HFF-Myc (cell line): Measurements from ENCODE around the gene RHBDL1.
A peak's percentile ranks its signal among the peaks of the same experiment; 100 is the strongest.
"Not testable (repeated sequence)": the region's sequence is repeated elsewhere in the genome, so short reads cannot be mapped to it uniquely, and the experiment has no call there.

Source experiments
- DNase-seq: peaks from one replicate; pipeline ENCODE4 v3.0.0-alpha.2; 2011; ENCODE audit warnings: low read depth; ENCODE audit errors: extremely low read depth
- H3K4me3 ChIP-seq: replicated peaks from 2 replicates; pipeline ENCODE4 v1.5.1; 2011; ENCODE audit warnings: low read depth, mild to moderate bottlenecking, control low read depth, low read length
- TF ChIP-seq, protein P1 (sequence below): IDR thresholded peaks from 2 replicates; pipeline ENCODE4 v1.5.1; 2012; ENCODE audit warnings: mild to moderate bottlenecking, low read depth, low read length, control low read depth; ENCODE audit errors: missing control alignments

RHBDL1 gene

DNA sequence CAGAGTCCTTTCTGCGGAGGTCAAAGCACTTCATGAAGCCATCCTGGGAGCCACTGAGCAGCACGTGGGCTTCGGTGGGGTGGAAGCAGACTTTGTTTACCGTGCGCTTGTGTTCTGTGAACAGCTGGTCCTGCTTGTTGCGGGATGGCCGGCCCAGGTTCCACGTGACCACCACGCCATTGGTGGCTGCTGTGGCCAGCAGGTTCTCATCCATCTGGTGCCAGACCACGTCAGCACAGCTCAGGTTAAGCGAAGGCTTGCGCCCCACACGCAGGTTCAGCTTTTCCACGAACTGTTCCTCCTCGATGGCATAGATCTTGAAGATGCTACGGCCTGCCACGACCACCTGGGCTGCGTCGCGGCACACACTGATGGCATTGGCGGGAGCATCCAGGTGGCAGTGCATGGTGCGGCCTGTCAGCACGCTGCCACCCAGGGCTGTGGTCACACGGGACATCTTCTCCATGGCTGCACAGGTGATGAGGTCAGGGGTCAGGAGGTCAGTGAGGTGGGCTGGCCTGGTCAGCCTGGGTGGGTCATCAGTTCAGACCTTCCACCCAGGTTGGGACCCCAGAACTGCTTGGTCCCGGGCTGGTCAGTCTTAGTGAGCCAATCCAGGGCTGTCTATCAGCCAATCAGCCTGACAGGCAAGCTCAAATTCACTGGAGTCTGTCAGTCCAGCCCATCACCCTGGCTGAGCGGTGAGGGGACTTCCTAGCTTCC, 13.9 kb downstream of the RHBDL1 start:
- H3K4me3 ChIP-seq = peak overlapping the region; percentile 93
- TF ChIP-seq, protein P1, sequence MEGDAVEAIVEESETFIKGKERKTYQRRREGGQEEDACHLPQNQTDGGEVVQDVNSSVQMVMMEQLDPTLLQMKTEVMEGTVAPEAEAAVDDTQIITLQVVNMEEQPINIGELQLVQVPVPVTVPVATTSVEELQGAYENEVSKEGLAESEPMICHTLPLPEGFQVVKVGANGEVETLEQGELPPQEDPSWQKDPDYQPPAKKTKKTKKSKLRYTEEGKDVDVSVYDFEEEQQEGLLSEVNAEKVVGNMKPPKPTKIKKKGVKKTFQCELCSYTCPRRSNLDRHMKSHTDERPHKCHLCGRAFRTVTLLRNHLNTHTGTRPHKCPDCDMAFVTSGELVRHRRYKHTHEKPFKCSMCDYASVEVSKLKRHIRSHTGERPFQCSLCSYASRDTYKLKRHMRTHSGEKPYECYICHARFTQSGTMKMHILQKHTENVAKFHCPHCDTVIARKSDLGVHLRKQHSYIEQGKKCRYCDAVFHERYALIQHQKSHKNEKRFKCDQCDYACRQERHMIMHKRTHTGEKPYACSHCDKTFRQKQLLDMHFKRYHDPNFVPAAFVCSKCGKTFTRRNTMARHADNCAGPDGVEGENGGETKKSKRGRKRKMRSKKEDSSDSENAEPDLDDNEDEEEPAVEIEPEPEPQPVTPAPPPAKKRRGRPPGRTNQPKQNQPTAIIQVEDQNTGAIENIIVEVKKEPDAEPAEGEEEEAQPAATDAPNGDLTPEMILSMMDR = no peak
- DNase-seq = no peak

DNA sequence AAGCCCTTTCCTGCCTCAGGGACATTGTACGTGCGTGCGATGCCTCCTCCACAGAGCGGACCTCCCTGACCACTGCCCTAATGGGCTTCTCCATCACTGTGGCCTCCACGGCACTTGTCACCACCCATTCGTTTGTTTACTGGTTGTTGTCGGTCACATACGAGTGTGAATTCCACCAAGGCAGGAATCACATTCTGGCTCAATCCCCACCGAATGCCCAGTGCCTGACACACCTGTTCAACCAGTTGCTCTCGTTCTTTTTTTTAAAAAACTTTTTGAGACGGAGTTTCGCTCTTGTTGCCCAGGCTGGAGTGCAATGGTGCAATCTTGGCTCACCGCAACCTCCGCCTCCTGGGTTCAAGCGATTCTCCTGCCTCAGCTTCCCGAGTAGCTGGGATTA, 15.8 kb downstream of the RHBDL1 start:
- H3K4me3 ChIP-seq, DNase-seq: not testable (repeated sequence)

- DNase-seq = no peak
- TF ChIP-seq, protein P1 = no peak
These were observed 17.1 kb downstream of the RHBDL1 start for GRCh38 chr16:692356-693108.

DNA sequence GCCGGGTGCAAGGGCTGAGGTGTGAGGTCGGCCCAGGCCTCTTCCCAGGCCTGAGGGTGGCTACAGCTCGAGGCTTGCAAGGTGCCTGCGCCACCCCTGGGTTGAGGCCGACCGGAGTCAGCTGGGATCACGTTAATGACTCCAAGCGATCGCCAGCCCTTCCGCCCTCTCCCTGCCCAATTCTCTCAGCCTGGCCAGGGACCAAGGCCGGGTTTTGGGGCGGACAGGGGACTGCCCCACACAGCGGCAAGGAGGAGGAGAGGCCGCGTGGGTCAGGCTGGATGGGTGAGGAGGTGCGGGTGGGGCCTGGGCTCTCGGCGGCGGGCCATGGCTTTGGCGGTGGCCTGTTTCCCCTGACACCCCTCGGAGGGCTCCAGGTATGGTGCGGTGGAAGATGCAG, 17.9 kb downstream of the RHBDL1 start:
- TF ChIP-seq, protein P1 = no peak
- H3K4me3 ChIP-seq = no peak overlapping the region
- DNase-seq = no peak

More at GRCh38 chr16:692356-693108, 17.1 kb downstream of the RHBDL1 start:
- H3K4me3 ChIP-seq = no peak overlapping the region

DNA sequence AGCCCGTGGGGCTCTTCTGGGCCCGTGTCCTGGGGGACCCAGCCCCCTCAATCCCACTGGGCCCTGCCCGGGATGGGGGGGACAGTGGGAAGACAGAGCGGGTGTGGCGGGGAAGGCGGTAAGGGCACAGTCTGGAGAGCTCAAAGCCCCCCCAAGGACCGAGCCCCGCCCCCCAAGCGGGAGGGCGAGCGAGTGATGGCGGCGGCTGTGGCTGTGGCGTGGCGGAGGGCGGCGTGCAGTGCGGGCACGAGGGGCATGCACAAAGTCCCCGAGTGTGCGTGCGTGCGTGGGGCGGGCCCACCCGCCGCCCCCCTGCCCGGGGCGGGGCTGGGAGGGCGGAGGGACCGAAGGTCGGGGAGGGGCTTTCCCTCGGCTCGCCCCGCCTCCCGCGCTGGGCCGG, 18.3 kb downstream of the RHBDL1 start:
- no peak for DNase-seq
- TF ChIP-seq, protein P1 = no peak
- no peak overlapping the region for H3K4me3 ChIP-seq

- DNase-seq = no peak
- no peak overlapping the region for H3K4me3 ChIP-seq
- TF ChIP-seq, protein P1 = no peak
These were observed 18.9 kb downstream of the RHBDL1 start for GRCh38 chr16:694187-694862.

DNA sequence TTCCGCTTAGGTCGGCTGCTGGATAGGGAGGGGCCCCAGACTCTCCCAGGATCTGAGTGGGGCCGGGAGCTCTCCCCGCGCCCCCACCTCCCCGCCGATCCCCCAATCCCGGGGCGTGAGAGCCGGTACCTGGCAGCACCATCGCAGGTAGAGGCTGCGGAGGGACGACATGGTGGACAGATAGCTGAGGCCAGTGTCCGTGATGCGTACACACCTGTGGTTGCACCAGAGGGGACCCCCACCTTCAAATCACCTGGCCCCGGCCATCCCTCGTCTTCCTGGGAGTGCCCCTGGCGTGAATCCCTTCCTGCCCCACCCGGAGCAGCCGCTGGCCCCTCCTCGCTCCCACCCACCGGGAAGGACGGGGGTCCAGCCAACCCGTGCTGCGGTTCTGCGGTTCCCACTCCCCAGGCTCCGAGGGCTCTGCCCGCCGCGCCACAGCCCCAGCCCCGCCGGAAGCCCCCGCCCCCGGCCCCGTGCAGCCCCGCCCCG, 19.4 kb downstream of the RHBDL1 start:
- no peak for DNase-seq
- TF ChIP-seq, protein P1 = no peak
- H3K4me3 ChIP-seq = no peak overlapping the region
